ENCODE measurements around the gene IFNW1.
"Not testable (repeated sequence)": the region's sequence is repeated elsewhere in the genome, so short reads cannot be mapped to it uniquely, and the experiment has no call there.

Gene IFNW1

DNA sequence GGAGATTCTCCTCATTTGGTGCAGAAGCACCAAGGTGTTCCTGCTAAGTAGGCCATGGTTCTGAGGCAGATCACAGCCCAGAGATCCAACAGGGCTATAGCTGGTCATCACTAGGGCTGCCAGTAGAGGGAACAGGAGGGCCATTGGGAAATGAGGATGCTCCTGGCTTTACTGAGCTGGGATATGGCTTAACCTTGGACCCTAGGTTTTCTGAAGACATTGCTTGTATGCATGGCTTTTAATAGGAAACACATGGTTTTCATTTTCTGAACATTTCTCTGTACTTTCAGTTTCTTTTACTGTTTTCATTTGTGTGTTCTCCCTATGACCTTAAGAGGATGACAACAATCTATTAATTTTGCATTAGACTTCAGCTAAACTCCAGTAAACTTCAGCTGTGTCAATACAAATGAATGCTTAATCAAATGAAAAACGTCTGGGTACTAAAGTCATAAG, at the start of gene IFNW1:
TSS of gene IFNW1 (minus strand) at position 406 of the 456 bp plus-strand sequence. CDS start at position 144, 262 bp downstream.
- H3K4me3 ChIP-seq (ENCODE audit: low read depth, low read length), result no peak within 1 kb of the TSS

DNA sequence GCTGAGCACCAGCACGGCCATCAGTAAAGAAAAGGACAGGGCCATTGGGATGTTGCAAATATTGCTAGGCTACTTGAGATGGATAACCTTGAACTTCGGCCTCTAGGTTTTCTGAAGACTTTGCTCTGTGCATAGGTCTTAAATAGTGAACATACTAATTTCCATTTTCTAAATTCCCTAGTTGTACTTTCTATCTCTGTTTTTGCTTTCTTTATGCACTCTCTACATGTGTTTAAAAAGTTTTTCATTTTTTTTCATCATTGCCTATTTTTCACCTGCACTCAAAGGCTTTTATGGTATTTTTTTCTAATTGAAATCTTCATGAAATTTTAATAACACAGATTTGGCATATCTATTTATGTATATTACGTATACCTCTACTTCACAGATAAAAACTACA, 45.9 kb upstream of the IFNW1 start, which contains the start of gene IFNA4:
TSS of gene IFNA4 (minus strand) at position 101 of the 400 bp plus-strand sequence. CDS start at position 45, 56 bp downstream.
- H3K4me3 ChIP-seq (ENCODE audit: low read depth, low read length), result not testable (repeated sequence)

More for the DNA sequence above, at the start of gene IFNW1:
- TF ChIP-seq, protein P1, sequence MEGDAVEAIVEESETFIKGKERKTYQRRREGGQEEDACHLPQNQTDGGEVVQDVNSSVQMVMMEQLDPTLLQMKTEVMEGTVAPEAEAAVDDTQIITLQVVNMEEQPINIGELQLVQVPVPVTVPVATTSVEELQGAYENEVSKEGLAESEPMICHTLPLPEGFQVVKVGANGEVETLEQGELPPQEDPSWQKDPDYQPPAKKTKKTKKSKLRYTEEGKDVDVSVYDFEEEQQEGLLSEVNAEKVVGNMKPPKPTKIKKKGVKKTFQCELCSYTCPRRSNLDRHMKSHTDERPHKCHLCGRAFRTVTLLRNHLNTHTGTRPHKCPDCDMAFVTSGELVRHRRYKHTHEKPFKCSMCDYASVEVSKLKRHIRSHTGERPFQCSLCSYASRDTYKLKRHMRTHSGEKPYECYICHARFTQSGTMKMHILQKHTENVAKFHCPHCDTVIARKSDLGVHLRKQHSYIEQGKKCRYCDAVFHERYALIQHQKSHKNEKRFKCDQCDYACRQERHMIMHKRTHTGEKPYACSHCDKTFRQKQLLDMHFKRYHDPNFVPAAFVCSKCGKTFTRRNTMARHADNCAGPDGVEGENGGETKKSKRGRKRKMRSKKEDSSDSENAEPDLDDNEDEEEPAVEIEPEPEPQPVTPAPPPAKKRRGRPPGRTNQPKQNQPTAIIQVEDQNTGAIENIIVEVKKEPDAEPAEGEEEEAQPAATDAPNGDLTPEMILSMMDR (IDR thresholded peaks at IDR 0.05; ENCODE audit: borderline replicate concordance, insufficient read depth, low read depth, low read length), result no peak

- H3K4me3 ChIP-seq (ENCODE audit: low read depth, low read length), result not testable (repeated sequence)
- TF ChIP-seq, protein P1 (IDR thresholded peaks at IDR 0.05; ENCODE audit: borderline replicate concordance, insufficient read depth, low read depth, low read length), result peak; percentile 50
Observed at GRCh38 chr9:21182810-21183736, 41.4 kb upstream of the IFNW1 start.

GRCh38 chr9:21174671-21175070, 33.0 kb upstream of the IFNW1 start:
- no peak overlapping the region for H3K4me3 ChIP-seq (ENCODE audit: low read depth, low read length)
- TF ChIP-seq, protein P1 (IDR thresholded peaks at IDR 0.05; ENCODE audit: borderline replicate concordance, insufficient read depth, low read depth, low read length), result no peak

GRCh38 chr9:21172156-21172555, 30.5 kb upstream of the IFNW1 start:
- H3K4me3 ChIP-seq (ENCODE audit: low read depth, low read length), result no peak overlapping the region
- TF ChIP-seq, protein P1 (IDR thresholded peaks at IDR 0.05; ENCODE audit: borderline replicate concordance, insufficient read depth, low read depth, low read length), result no peak

DNA sequence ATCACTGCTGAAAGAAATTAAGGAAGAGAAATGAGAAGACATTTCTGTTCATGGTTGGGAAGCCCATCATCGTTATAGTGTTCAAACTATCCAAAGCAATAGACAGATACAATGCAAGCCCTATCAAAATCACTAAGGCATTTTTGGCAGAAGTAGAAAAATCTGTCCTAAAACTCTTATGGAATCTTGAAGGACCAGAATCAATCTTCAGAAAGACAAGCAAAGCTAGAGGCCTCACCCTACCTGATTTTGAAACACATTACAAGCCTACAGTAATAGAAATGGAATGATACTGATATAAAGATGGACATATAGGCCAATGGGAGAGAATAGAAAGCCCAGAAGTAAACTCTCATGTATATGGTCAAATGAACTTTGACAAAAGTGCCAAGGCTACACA, 29.7 kb upstream of the IFNW1 start:
- TF ChIP-seq, protein P1 (IDR thresholded peaks at IDR 0.05; ENCODE audit: borderline replicate concordance, insufficient read depth, low read depth, low read length), result no peak
- H3K4me3 ChIP-seq (ENCODE audit: low read depth, low read length), result no peak overlapping the region

DNA sequence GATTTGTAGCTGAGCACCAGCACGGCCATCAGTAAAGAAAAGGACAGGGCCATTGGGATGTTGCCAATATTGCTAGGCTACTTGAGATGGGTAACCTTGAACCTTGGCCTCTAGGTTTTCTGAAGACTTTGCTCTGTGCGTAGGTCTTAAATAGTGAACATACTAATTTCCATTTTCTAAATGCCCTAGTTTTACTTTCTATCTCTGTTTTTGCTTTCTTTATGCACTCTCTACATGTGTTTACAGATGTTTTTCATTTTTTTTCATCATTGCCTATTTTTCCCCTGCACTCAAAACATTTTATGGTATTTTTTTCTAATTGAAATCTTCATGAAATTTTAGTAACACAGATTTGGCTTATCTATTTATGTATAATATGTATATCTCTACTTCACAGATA, 24.9 kb upstream of the IFNW1 start, which contains the start of gene IFNA21:
TSS of gene IFNA21 (minus strand) at position 101 of the 400 bp plus-strand sequence. CDS start at position 53, 48 bp downstream.
- H3K4me3 ChIP-seq (ENCODE audit: low read depth, low read length), result not testable (repeated sequence)

DNA sequence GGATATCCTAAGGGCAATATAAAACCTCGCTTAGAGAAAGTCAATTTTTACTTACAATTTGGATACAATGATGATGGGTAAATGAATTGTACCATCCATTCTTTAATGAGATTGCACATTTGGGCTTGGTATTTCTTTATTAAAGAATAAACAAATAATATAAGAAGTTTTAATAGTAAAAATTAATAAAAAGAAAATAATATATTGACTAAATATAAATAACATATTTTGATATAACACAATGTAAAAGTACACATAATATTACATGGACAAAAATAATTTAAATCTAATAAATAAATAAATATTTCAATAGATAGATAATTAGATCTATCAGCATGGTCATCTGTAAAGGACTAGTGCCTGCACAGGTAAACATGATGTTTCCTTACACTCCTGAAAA, 23.9 kb upstream of the IFNW1 start:
- TF ChIP-seq, protein P1 (IDR thresholded peaks at IDR 0.05; ENCODE audit: borderline replicate concordance, insufficient read depth, low read depth, low read length), result no peak

More for the DNA sequence above, 23.9 kb upstream of the IFNW1 start:
- H3K4me3 ChIP-seq (ENCODE audit: low read depth, low read length), result no peak overlapping the region

All from GM12875 (cell line).